CD14-positive monocyte (primary cell): ENCODE measurements around the gene MTX2. TPM values are rescaled to one million over a fixed set of nuclear protein-coding genes. Genes with fewer than 3 reads are reported as not detected.
A peak's percentile ranks its signal among the peaks of the same experiment; 100 is the strongest.

ENCODE experiments used
- DNase-seq, 3 donors: peaks; one replicate each; pipeline ENCODE4 v3.0.0-alpha.2; 2011 to 2022
- H2AFZ ChIP-seq: 2 replicates; pipeline ENCODE4 v1.6.0; 2012; ENCODE audit warnings: mild to moderate bottlenecking, low read depth, low read length, inconsistent platforms; ENCODE audit not compliant: insufficient read depth, poor library complexity, severe bottlenecking
- H3K27ac ChIP-seq, 2 donors: 1 replicate in 1 of 2; 2 replicates in 1 of 2; pipeline ENCODE4 v1.5.1; 2012 to 2013; ENCODE audit warnings: low read length in 2 of 2, control low read depth in 1 of 2, inconsistent platforms in 1 of 2, low read depth in 1 of 2, mild to moderate bottlenecking in 1 of 2
- H3K27me3 ChIP-seq, 2 donors: one replicate each; pipeline versions ENCODE4 v1.6.0 to v1.6.1; 2011 to 2013; ENCODE audit warnings: low read length in 2 of 2; ENCODE audit not compliant: control insufficient read depth in 2 of 2, insufficient read depth in 2 of 2
- H3K36me3 ChIP-seq, 2 donors: replicated peaks in 1 of 2; 1 replicate in 1 of 2; 2 replicates in 1 of 2; pipeline versions ENCODE4 v1.5.1 to v1.6.1; 2012 to 2013; ENCODE audit warnings: low read length in 2 of 2, control low read depth in 1 of 2, inconsistent platforms in 1 of 2, mild to moderate bottlenecking in 1 of 2; ENCODE audit not compliant: insufficient read depth in 2 of 2, control insufficient read depth in 1 of 2
- H3K4me1 ChIP-seq, 2 donors: 1 replicate in 1 of 2; 2 replicates in 1 of 2; pipeline versions ENCODE4 v1.5.1 to v1.6.1; 2012 to 2013; ENCODE audit warnings: low read length in 2 of 2, control low read depth in 1 of 2, inconsistent platforms in 1 of 2, mild to moderate bottlenecking in 1 of 2, moderate library complexity in 1 of 2; ENCODE audit not compliant: insufficient read depth in 2 of 2, control insufficient read depth in 1 of 2
- H3K4me2 ChIP-seq: replicated peaks from 2 replicates; pipeline ENCODE3; 2012; ENCODE audit warnings: low read length, moderate library complexity, mild to moderate bottlenecking; ENCODE audit not compliant: poor library complexity, severe bottlenecking; ENCODE audit errors: extremely low read depth
- H3K4me3 ChIP-seq, 3 experiments: fragments of 200-600 bp in 1 of 3; sonication (generic) in 1 of 3; replicated peaks in 1 of 3; 1 replicate in 2 of 3; 2 replicates in 1 of 3; pipeline ENCODE4 v1.5.1; 2011 to 2013; ENCODE audit warnings: low read length in 3 of 3, mild to moderate bottlenecking in 3 of 3, control low read depth in 2 of 3, low read depth in 2 of 3, inconsistent platforms in 1 of 3, moderate library complexity in 1 of 3
- H3K79me2 ChIP-seq: 2 replicates; pipeline ENCODE4 v1.6.0; 2012; ENCODE audit warnings: mild to moderate bottlenecking, control low read depth, inconsistent platforms, low read length, moderate library complexity; ENCODE audit not compliant: insufficient read depth
- H3K9ac ChIP-seq: 2 replicates; pipeline ENCODE4 v1.6.0; 2017; ENCODE audit warnings: low read length, mild to moderate bottlenecking; ENCODE audit not compliant: insufficient read depth, poor library complexity, severe bottlenecking
- H3K9me3 ChIP-seq, 2 donors: replicated peaks in 1 of 2; 1 replicate in 1 of 2; 2 replicates in 1 of 2; pipeline versions ENCODE4 v1.5.1 to v1.6.1; 2012 to 2013; ENCODE audit warnings: low read length in 2 of 2, control low read depth in 1 of 2; ENCODE audit not compliant: control insufficient read depth in 1 of 2, insufficient read depth in 1 of 2
- H4K20me1 ChIP-seq: 2 replicates; pipeline ENCODE4 v1.6.0; 2012; ENCODE audit warnings: mild to moderate bottlenecking, low read length, control low read depth, moderate library complexity; ENCODE audit not compliant: insufficient read depth
- H3K27ac Mint-ChIP-seq, 7 donors: one replicate each; pipeline ENCODE4 v1.8.0; 2020; ENCODE audit warnings: mild to moderate bottlenecking in 7 of 7, mixed read lengths in 7 of 7, moderate library complexity in 6 of 7, inconsistent platforms in 2 of 7
- H3K27me3 Mint-ChIP-seq, 3 donors: one replicate each; pipeline ENCODE4 v1.8.0; 2021 to 2022; ENCODE audit warnings: low read depth in 3 of 3, mild to moderate bottlenecking in 3 of 3, mixed read lengths in 3 of 3, moderate library complexity in 3 of 3, inconsistent platforms in 1 of 3
- H3K36me3 Mint-ChIP-seq, 2 donors: one replicate each; pipeline ENCODE4 v1.8.0; 2020; ENCODE audit warnings: mixed read lengths in 2 of 2, inconsistent platforms in 1 of 2, mild to moderate bottlenecking in 1 of 2
- H3K4me1 Mint-ChIP-seq: one replicate; pipeline ENCODE4 v1.8.0; 2020; ENCODE audit warnings: mild to moderate bottlenecking, mixed read lengths
- H3K4me3 Mint-ChIP-seq, 2 donors: one replicate each; pipeline ENCODE4 v1.8.0; 2020; ENCODE audit warnings: mild to moderate bottlenecking in 2 of 2, mixed read lengths in 2 of 2, moderate library complexity in 1 of 2
- H3K9me3 Mint-ChIP-seq, 7 donors: one replicate each; pipeline ENCODE4 v1.8.0; 2020 to 2022; ENCODE audit warnings: mixed read lengths in 7 of 7, mild to moderate bottlenecking in 6 of 7, moderate library complexity in 6 of 7, inconsistent platforms in 2 of 7
- WGBS: methylation state at CpG from one replicate; pipeline ENCODE4 v1.1.5; 2013; ENCODE audit warnings: missing lambda C conversion rate; ENCODE audit not compliant: insufficient coverage; 5-methylcytosine and 5-hydroxymethylcytosine counted together
- intact Hi-C, 2 donors: fragments of 100-400 bp; cut with micrococcal nuclease; formaldehyde crosslinking; loops; one replicate each; pipeline versions ENCODE4 v1.15.0 to v1.15.1; 2023
- polyA plus RNA-seq, 3 donors: library from polyadenylated mRNA; depleted of rRNA in 1 of 3; unstranded in 2 of 3; stranded (reverse) in 1 of 3; fragments of 300-500 nt in 2 of 3; fragments of >200 nt in 1 of 3; fragmentation: Illumina TruSeq in 2 of 3; gene quantifications; 1 replicate in 2 of 3; 2 replicates in 1 of 3; pipeline ENCODE4 v1.2.3, GENCODE V29; 2012 to 2021
- TF ChIP-seq, protein P1 (sequence below): fragments of 200-600 bp; IDR thresholded peaks from one replicate; pipeline ENCODE4 v1.8.0; 2022; ENCODE audit warnings: antibody characterized with exemption, mild to moderate bottlenecking

The MTX2 gene
- polyA plus RNA-seq, 3 donors = 7.6 to 9.8 (median 7.6) TPM

DNA sequence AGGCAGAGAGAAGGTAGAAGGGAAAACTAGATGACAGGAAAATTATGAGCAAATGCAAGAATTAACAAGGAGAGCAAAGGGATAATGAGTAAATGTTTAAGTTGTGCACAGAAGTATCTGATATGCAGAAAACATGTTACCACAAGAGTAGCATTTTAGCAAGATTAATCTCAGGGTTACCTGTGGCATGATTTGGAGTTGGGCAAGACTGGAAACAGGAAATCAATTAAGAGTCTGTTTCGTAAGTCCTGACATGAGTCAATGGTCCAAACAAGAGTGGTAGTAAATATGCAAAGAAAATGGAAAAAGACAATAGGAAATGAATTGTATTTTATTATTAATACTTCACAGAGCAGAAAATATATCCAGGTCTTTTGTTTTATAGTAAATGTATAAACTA is 17.3 kb upstream of the MTX2 start:
- H3K36me3 Mint-ChIP-seq = no peaks in the 10 kb centered on the region
- H3K9ac ChIP-seq = no peak overlapping the region
- TF ChIP-seq, protein P1, sequence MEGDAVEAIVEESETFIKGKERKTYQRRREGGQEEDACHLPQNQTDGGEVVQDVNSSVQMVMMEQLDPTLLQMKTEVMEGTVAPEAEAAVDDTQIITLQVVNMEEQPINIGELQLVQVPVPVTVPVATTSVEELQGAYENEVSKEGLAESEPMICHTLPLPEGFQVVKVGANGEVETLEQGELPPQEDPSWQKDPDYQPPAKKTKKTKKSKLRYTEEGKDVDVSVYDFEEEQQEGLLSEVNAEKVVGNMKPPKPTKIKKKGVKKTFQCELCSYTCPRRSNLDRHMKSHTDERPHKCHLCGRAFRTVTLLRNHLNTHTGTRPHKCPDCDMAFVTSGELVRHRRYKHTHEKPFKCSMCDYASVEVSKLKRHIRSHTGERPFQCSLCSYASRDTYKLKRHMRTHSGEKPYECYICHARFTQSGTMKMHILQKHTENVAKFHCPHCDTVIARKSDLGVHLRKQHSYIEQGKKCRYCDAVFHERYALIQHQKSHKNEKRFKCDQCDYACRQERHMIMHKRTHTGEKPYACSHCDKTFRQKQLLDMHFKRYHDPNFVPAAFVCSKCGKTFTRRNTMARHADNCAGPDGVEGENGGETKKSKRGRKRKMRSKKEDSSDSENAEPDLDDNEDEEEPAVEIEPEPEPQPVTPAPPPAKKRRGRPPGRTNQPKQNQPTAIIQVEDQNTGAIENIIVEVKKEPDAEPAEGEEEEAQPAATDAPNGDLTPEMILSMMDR = no peak
- intact Hi-C loops = no loop called here
- H3K9me3 ChIP-seq = no peaks in the 10 kb centered on the region
- H3K27me3 ChIP-seq = no peaks in the 10 kb centered on the region
- H3K4me2 ChIP-seq = no peak overlapping the region
- H3K27ac ChIP-seq = no peak overlapping the region
- no peak overlapping the region for H3K27ac Mint-ChIP-seq
- DNase-seq = no peak
- H3K27me3 Mint-ChIP-seq = peaks cover 5 to 13% (median 8%) of the 10 kb centered on the region in 3 donors
- H2AFZ ChIP-seq = no peak overlapping the region
- no peak overlapping the region for H3K4me3 ChIP-seq
- no peaks in the 10 kb centered on the region for H3K79me2 ChIP-seq
- no peaks in the 10 kb centered on the region for H3K36me3 ChIP-seq
- peaks cover 6 to 24% (median 12%) of the 10 kb centered on the region in 7 donors for H3K9me3 Mint-ChIP-seq
- H3K4me1 ChIP-seq = no peaks in the 10 kb centered on the region
- H4K20me1 ChIP-seq = no peaks in the 10 kb centered on the region
- H3K4me3 Mint-ChIP-seq = peak overlapping the region in 1 of 2 donors; percentile 19
- no peaks in the 10 kb centered on the region for H3K4me1 Mint-ChIP-seq
- no CpG with 5 or more reads among the region's 1 CpG for WGBS

DNA sequence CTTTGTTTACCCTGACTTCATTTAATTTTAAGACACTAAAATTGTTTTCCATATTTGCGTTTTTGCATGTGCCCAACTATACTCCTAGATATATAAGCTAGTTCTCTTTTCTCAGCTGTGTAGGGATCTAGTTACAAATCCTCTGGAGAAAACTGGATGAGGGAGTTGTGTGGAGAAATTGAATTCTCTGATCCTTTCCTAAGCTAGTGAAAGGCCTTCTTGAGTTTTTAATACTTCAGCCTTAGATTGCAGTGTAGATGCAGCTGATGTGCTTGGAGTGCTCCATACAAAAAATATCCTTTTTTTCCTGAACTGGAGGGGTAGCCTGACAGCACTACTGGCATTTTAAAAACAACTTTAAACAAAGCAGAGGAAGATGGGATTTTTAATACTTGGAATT is 8.6 kb upstream of the MTX2 start:
- no peak overlapping the region for H3K4me2 ChIP-seq
- no peak overlapping the region for H3K4me3 Mint-ChIP-seq
- H3K79me2 ChIP-seq = no peaks in the 10 kb centered on the region
- H3K4me3 ChIP-seq = no peak overlapping the region
- H3K4me1 ChIP-seq = no peaks in the 10 kb centered on the region
- TF ChIP-seq, protein P1 = no peak
- no peaks in the 10 kb centered on the region for H3K36me3 Mint-ChIP-seq
- peaks cover 3 to 6% (median 3%) of the 10 kb centered on the region in 3 donors for H3K27me3 Mint-ChIP-seq
- intact Hi-C loops = no loop called here
- H3K36me3 ChIP-seq = no peaks in the 10 kb centered on the region
- peaks cover 3% of the 10 kb centered on the region for H3K4me1 Mint-ChIP-seq
- H3K9me3 ChIP-seq = no peaks in the 10 kb centered on the region
- no peak overlapping the region for H2AFZ ChIP-seq
- H4K20me1 ChIP-seq = no peaks in the 10 kb centered on the region
- H3K9me3 Mint-ChIP-seq = peaks cover 0 to 8% (median 3%) of the 10 kb centered on the region in 7 donors
- no peak overlapping the region for H3K27ac Mint-ChIP-seq
- no peak overlapping the region for H3K27ac ChIP-seq
- WGBS = no CpG with 5 or more reads among the region's 1 CpG
- H3K9ac ChIP-seq = no peak overlapping the region
- DNase-seq = no peak
- H3K27me3 ChIP-seq = no peaks in the 10 kb centered on the region
